HG03558 (cell line): Measurements from ENCODE around the gene STKLD1.

Source experiments
- ATAC-seq: cut with Tn5 transposase; IDR thresholded peaks from one replicate; pipeline ENCODE4 v1.9.1; 2021; ENCODE audit warnings: moderate number of reproducible peaks; ENCODE audit not compliant: unreplicated experiment; ENCODE audit errors: extremely low read depth

STKLD1 gene

DNA sequence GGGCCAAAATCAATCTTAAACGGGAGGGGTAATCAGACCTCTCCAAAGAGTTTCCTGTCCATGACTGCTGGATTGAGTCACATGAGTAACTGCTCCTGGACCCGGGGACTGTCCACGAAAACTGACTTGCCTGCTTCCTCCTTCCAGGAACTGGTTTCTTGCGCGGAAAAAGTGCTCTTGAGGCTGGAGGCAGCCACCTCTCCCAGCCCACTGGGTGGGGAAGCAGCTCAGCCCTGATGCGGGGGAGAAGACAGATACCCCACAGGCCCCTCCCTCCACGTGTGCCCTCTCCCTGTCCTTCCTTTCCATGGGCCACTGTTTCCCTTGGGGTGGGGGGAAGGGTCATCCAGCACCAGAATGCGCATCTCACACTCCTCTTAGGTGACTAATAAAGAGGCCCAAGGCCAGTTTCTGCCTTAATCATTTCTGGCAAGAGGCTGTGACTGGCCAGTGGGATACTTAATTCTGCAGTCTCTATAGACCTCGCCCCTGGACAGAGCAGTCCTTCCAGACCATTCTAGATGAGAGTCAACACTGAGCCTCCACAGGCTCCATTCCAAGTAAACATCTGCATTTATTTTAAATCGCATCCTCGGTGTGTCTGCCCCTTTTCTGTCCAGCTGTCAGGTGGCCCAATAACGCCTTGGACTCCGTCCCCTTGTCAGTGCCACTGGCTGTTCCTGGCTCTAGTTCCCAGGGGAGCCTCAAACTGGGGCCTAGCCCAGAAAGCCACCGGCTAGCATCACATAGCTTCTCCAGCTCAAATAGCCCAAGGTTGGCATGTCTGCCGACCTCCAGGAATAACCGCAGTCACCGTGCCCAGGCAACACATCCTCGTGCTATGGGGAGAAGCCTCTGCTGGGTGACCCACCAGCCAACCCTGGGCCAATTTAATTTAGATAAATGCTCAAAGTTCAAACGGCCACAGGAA, 29.6 kb downstream of the STKLD1 start:
- no peak for ATAC-seq

DNA sequence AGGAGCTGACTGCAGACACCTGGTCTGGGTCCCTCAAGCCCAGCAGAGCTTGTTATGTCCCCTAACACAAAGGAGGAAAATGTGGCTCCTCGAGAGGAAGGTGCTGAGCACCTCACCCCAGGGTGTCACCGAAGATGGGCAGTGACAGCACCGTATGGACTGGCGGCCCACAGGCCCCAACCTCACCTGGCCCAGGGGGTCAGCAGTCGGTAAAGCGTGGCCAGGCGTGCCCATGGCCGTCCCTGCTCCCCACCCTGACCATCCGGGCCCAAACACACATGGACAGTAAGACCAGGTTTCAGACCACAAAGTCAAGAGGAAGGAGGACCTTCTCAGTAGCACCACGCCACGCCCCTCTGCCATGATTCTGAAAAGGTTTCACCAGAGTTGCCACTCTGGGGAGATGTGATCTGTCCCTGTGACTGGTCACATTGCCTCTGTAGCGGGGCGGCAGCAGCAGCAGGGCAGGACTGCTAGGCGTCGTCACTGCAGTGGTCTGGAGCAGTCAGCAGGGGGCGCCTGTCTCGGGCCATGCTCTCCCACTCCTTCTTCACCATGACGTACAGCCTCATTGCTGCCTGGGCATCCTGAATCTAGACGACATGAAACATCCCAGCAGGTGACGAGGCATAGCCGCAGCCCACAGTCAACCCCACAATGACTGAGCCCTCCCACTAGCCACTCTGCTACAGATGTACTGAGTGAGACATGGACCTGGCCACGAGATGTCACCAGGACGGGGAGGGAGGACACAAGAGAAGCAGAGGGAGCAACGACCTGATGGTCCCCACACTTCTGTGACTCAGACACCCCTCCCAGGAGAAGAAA, 30.5 kb downstream of the STKLD1 start:
- no peak for ATAC-seq

DNA sequence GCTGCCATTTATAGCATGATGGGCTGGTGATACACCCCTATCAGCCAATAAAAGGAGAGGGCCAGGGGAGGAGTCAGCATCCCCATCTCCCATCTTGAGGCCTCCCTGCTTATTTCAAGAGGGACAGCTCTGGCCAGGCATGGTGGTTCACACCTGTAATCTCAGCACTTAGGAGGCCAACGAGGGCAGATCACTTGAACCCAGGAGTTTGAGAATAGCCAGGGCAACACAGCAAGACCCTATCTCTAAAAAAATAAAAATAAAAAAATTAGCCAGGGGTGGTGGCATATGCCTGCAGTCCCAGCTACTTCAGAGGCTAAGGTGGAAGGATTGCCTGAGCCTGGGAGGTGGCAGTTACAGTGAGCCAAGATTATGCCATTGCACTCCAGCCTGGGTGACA, 31.9 kb downstream of the STKLD1 start:
- no peak for ATAC-seq

DNA sequence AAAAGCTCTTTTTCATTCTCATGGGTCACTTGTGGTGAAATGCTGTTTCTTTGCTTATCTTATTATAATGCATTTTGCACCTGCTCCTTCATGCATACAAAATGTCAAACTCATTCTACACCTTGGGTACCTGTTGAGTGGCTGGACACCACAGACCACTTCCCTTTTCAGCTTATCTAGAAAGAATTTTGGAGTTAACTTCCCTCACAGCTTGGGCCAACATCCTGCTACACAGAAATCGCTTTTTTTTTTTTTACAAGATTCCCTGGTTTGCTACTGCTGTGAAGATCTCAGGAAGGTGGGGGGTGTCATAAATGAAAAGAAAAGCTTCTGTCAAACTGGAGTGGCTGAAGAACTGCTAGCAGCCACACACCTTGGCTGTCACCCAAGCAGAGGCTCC, 39.0 kb downstream of the STKLD1 start:
- ATAC-seq = no peak

DNA sequence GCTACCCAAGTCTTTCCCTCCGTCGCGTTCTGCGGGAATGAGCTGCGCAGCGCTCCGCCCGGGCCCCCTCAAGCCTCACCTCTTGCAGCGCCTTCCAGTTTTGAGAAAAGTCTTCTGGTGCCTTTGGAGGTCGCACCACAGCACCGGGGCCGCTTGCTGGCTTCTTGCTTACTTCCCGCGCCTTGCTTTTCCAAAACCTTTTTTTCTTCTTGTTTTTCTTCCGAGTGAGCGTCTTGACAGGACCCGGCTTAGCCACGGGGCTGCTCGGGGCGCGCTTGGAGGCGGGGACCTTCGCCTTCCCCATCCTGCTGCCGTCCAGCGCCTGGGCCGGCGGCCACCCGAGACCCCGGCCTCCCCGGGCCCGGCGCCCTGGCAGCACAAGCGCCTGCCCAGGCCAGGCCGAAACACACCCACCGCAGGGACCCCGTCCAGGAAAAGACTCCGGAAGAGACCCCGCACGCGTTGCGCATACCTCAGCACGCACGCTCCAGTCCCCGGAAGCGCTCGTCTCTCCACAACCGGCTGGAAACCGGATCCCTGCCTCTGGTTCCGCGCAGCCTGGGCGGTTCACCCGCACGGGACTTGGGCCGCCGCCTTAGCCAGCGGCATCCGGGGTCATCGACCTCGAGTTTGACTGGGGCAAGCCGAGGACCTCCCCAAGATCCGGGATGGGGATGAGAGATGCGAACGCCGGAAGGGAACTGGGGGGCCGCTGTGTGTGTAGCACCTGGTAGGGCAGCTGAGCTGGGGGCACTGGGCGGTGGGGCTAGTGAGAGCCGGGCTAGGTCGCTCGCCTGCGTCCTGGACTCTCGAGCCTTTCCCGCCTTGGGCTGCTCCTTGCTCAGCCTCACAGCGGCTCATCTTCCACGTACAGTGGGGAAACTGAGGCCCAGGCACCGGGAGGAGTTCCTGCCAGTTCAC, 41.6 kb downstream of the STKLD1 start, which contains the start of gene REXO4:
REXO4 (minus strand) TSS at position 470 of the 921 bp plus-strand sequence; CDS start at position 304, 166 bp downstream.
- peak; percentile 41 for ATAC-seq

DNA sequence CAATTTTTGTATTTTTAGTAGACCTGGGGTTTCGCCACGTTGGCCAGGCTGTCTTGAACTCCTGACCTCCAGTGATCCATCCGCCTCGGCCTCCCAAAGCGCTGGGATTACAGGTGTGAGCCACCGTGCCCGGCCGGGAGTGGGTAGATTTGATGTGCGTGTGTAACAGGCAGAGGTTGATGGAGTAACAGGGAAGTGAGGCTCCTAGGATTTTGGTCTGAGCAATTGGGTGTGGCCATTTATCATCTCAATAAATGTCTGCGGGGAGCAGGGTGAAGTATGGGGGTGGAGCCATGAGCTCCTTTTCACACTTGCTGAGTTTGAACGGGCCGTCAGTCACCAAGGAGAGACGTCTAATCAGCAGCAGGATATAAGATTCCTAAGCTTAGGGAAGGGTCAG, 42.8 kb downstream of the STKLD1 start:
- no peak for ATAC-seq

DNA sequence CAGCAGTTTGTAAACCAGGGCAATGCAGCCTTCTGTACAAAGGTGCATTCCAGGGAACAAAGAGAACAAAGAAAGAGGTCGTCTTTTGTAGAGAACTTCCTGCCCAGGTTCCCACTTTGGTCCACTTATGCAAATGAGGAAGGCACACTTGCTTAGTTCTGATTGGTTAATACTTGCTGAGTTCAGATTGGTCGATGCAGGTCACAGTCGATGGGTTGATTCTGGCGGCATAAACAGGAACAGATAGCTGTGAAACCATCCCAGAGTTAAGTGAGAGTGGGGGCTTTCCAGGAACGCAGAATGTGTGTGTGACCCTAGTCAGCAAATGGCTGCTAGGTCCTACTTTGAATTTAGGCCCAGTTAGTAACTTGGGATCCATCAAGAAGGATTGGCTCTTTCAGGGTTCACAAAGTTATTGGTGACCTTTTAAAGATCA, 44.2 kb downstream of the STKLD1 start:
- ATAC-seq = no peak

DNA sequence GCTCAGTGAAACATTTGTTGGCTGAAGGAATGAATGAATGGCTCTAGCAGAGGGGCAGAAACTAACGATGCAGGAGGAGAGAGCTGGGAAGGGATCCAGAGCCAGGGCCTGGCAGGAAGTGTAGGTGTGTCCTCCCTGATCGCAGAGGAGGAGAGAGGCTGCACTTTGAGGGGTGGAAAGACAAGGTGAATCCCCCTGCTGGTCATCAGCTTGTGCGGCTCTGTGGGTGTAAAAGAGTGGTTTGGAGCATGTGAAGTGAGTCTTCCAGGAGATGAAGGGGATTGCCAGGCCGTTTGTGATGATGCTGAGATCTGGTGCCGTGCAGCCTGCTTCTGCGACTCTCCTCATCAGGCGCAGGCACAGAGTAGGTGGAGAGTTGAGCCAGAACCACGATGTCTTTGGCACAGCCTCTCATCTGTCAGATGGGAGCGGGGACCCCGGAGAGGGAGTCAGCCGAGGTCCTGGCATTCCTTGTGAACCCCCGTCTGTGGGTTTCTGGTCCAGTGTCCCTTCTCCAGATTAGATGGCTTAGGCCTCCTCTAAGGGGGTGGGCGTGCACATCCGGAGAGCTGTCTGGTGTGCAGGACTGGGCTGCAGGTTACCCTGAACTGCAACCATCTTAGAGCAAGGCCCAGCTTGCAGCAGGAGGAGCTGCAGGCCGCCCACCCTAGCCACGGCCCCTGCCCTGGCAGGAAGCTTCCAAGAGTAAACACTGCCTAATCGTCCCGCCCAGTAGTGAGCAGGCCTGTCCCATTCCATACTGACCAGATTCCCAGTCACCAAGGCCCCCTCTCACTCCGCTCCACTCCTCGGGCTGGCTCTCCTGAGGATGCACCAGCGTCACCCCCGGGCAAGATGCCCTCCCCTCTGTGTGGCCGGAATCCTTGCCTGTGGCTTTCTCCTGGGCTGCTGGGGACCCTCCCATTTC, 45.7 kb downstream of the STKLD1 start, which contains the start of gene ADAMTS13:
ADAMTS13 (plus strand) TSS at position 753 of the 928 bp plus-strand sequence; CDS start at position 830, 77 bp downstream.
- no peak for ATAC-seq

DNA sequence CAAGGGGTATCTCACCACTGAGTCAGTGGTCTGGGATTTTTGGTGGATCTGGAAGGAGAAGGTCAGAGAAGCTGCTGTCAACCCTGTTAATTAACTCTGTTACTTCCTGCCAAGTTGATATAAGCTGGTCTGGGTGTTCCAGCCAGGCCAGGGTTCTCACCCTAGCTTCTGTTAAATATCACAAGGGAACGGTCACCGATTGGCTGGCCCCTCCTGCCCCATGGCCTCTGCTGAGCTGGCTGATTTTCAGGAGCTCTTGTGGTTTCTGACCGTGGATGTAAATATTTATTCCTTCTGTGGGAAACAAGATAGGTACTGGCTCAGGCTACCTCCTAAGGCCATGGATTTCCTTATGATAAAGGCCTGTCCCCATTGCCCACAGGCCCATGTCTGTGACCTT, 47.0 kb downstream of the STKLD1 start:
- no peak for ATAC-seq

DNA sequence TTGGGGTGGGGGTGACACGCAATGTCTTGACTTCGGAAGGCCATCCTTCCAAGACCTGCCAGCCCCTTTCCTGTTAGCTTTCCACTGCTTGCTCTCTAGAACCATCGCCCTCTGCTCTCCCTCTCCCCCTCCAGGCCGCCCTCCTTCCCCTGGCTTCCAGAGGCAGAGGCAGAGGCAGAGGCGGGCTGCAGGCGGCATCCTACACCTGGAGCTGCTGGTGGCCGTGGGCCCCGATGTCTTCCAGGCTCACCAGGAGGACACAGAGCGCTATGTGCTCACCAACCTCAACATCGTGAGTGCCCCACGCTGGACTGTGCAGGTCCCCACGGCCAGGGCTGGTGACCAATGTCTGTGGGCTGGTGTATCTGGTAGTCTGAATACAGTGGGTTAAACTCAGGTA, 48.0 kb downstream of the STKLD1 start:
- no peak for ATAC-seq

DNA sequence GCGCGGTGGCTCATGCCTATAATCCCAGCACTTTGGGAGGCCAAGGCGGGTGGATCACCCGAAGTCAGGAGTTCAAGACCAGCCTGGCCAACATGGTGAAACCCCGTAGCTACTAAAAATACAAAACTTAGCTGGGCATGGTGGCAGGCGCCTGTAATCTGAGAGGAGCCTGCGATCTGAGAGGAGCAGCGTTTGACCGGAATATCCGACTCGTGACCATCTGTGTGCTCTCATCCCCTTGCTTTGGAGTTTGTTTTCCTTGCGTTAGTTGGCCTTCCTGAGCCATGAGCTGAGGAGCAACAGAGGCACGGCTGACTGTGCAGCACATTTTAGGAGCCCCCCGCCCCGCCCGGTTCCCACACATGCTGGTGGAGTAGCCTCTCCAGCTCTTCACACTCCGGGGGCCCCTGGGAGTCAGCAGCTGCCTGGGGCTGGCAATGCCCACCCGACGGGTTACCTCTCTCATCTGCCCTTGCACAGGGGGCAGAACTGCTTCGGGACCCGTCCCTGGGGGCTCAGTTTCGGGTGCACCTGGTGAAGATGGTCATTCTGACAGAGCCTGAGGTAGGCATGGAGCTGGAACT, 49.0 kb downstream of the STKLD1 start:
- ATAC-seq = no peak

DNA sequence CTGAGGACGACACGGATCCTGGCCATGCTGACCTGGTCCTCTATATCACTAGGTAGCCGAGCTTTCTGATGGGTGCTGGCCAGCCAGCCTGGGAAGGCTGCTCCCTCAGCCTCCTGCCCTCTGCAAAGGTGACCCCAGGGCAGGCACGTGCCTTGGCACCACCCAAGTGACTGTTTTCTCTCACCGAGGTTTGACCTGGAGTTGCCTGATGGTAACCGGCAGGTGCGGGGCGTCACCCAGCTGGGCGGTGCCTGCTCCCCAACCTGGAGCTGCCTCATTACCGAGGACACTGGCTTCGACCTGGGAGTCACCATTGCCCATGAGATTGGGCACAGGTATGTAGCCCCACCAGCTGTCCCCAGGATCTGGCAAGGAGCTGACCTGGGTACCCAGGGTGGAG, 49.8 kb downstream of the STKLD1 start:
- ATAC-seq = no peak

DNA sequence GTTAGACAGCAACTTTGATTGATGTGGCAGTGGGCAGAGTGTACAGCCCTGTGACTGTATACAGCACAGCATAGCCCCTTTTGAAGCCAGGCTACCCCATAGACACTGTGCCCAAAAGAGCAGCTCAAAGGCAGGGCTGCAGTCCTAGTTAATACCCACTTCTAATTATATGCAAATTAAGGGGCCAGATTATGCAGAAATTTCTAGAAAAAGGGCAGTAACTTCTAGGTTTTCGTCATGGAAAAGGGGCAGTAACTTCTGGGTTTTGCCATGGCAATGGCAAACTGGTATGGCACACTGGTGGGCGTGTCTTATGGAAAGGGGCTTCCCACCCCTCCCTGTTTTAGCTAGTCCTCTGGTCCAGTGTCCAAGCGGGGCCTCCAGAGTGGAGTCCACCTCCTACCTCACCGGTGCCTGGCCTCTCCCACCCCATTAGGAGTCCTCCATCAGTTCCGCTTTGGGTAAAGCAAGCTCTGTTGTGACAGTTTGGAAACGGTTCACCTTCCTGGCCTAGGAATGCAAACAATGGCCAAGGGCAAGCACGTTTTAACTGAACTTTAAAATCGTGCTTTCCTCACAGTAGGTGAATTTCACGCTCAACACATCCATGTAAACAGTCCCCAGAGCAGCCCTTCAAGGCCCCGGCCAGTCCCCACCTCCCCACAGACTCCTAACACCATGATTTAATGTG, 51.6 kb downstream of the STKLD1 start:
- ATAC-seq = no peak

DNA sequence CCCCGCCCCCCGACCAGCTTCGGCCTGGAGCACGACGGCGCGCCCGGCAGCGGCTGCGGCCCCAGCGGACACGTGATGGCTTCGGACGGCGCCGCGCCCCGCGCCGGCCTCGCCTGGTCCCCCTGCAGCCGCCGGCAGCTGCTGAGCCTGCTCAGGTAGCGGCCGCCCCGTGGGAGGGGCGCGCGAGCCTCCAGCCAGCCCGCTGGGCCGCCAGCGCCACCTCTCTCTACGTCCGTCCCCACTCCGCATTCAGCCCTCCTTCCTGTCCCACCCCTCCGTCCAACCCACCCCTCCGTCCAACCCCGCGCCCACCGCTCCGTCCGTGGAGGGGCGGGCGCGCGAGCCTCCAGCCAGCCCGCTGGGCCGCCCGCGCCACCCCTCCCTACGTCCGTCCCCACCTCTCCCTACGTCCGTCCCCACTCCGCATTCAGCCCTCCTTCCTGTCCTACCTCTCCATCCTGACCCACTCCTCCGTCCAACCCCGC, 52.5 kb downstream of the STKLD1 start:
- no peak for ATAC-seq

DNA sequence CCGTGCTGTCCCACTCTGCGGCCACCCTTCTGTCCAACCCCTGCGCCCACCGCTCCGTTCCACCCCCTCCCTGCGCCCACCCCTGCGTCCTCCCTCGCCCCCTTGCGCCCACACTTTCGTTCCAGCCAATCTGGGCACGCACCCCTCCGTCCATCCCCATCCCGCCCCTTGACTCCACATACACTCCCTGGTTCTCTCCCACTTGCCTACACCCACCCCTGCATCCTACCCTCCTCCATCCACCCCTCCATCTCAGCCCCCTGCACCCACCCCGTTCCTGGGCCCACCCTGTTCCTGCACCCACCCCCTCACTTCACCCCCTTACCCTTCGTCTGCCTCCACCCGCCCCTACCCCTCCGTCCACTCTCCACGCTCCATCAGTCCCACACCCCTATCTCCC, 53.0 kb downstream of the STKLD1 start:
- no peak for ATAC-seq

DNA sequence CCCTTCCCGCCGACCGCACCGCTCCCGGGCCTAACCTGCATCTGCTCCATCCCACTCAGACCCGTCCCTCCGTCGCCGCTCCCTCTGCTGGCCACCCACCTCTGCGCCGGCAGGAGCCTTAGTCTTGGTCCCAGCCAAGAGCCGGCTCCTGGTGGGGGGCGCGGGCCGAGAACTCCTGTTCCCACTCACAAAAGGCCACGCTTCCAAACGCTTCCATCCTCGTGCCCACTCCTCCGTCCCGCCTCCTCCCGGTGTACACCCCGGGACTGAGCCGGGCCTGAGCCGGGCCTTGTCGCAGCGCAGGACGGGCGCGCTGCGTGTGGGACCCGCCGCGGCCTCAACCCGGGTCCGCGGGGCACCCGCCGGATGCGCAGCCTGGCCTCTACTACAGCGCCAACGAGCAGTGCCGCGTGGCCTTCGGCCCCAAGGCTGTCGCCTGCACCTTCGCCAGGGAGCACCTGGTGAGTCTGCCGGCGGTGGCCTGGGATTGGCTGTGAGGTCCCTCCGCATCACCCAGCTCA, 53.5 kb downstream of the STKLD1 start:
- ATAC-seq = no peak

DNA sequence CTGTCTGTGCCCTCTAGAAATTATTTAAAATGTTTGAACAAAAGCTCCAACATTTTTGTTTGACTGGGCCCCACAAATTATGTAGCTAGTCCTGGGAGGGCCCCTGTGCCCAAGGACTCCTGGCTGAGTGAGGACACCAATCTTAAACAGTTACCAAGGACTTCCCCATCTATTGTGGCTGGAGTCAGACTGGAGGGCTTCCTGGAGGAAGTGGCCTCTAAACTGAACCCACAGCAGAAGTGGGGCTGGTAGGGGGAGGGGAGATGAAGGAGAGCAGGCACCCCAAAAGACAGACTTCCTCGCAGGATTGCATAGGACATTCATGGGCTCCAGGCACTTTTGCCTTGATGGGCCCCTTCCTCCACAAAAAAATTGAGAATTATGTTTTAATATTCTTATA, 54.1 kb downstream of the STKLD1 start:
- ATAC-seq = no peak
